ENCODE measurements around the gene ECT2. TPM values are rescaled to one million over a fixed set of nuclear protein-coding genes. Genes with fewer than 3 reads are reported as not detected.

Gene ECT2
- total RNA-seq, 2 experiments from 2014 or later = 51.5 to 66.1 TPM

DNA sequence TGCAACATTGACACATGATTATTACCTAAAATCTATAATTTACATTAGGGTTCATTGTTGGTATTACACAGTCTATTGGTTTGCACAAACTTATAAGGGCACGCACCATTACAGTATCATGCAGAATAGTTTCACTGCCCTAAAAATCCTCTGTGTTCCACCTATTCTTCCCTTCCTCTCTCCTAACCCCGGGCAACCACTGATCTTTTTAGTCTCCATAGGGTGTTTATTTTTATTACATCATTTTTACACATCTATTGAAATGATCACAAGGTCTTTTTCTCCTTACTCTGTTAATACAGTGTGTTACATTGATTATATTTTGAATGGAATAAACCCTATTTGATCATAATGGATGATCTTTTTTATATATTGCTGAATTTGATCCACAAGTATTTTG is 15.5 kb upstream of the ECT2 start:
- intact Hi-C loops (cut with micrococcal nuclease; ENCODE audit: unreplicated experiment) = no loop called here
- no TSS peak for BruUV-seq (replicated peaks)
- Histone ChIP-seq H3K4me3 (ENCODE audit: low read depth, low read length, poor library complexity, severe bottlenecking) (no peak overlapping the region), H3K4me1 (ENCODE audit: insufficient read depth, low read length, poor library complexity, severe bottlenecking) (no peaks in the 10 kb centered on the region), H3K9me2 (ENCODE audit: insufficient read depth, low read length) (no peaks in the 10 kb centered on the region), H3K4me2 (ENCODE audit: low read length) (no peak overlapping the region), H3K9me3 (ENCODE audit: low read length) (no peaks in the 10 kb centered on the region), H3K36me3 (ENCODE audit: insufficient read depth, low read length) (no peaks in the 10 kb centered on the region), H2AFZ (ENCODE audit: low read length) (no peak overlapping the region), H3K27ac (ENCODE audit: low read depth, low read length, poor library complexity, severe bottlenecking) (no peak overlapping the region), H4K20me1 (ENCODE audit: insufficient read depth, low read length) (no peaks in the 10 kb centered on the region), H3K79me2 (ENCODE audit: insufficient read depth, low read depth, low read length) (no peaks in the 10 kb centered on the region)
- POLR2A ChIA-PET = no interaction called here
- DNase-seq (ENCODE audit: low spot score) = no peak
- TF ChIP-seq EZH2phosphoT487 (IDR thresholded peaks at IDR 0.05; ENCODE audit: borderline replicate concordance, low read depth, low read length) = no peak
- TF ChIP-seq, protein P1, sequence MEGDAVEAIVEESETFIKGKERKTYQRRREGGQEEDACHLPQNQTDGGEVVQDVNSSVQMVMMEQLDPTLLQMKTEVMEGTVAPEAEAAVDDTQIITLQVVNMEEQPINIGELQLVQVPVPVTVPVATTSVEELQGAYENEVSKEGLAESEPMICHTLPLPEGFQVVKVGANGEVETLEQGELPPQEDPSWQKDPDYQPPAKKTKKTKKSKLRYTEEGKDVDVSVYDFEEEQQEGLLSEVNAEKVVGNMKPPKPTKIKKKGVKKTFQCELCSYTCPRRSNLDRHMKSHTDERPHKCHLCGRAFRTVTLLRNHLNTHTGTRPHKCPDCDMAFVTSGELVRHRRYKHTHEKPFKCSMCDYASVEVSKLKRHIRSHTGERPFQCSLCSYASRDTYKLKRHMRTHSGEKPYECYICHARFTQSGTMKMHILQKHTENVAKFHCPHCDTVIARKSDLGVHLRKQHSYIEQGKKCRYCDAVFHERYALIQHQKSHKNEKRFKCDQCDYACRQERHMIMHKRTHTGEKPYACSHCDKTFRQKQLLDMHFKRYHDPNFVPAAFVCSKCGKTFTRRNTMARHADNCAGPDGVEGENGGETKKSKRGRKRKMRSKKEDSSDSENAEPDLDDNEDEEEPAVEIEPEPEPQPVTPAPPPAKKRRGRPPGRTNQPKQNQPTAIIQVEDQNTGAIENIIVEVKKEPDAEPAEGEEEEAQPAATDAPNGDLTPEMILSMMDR (conservative IDR thresholded peaks at IDR 0.05; ENCODE audit: low read length) = no peak
- CTCF ChIA-PET (ENCODE audit: unreplicated experiment) = no interaction called here

DNA sequence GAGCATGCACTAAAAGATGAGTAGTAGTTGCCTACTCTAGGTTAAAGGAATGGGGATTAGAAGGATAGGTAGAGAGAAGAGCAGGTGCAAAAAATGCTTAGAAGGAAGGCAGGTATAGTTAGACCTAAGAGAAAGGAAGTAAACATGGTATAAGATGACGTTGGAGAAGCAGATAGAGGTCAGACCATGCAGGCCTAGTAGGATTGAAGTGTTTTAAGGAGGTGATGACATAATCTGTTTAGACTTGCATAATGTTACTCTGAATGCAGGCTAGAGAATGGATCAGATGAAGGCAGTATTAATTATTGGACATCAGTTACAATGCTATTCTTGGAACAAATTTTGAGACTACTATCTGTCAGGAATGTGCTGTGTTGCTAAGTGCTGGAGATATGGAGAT is 11.1 kb upstream of the ECT2 start:
- no peak overlapping the region for H3K4me3 ChIP-seq (ENCODE audit: low read depth, low read length, poor library complexity, severe bottlenecking)
- no TSS peak for BruUV-seq (replicated peaks)
- POLR2A ChIA-PET = interaction anchor here (0.6 to 1.5 kb wide), 2 partner anchors 10 to 13 kb away, joined by 4 to 11 read pairs; partner anchors contain the start of gene ECT2
- no peak for TF ChIP-seq EZH2phosphoT487 (IDR thresholded peaks at IDR 0.05; ENCODE audit: borderline replicate concordance, low read depth, low read length)
- TF ChIP-seq, protein P1 (conservative IDR thresholded peaks at IDR 0.05; ENCODE audit: low read length) = no peak
- H3K9me2 ChIP-seq (ENCODE audit: insufficient read depth, low read length) = no peaks in the 10 kb centered on the region
- DNase-seq (ENCODE audit: low spot score) = no peak
- intact Hi-C loops (cut with micrococcal nuclease; ENCODE audit: unreplicated experiment) = no loop called here
- no peaks in the 10 kb centered on the region for H3K4me1 ChIP-seq (ENCODE audit: insufficient read depth, low read length, poor library complexity, severe bottlenecking)
- no peak overlapping the region for H3K27ac ChIP-seq (ENCODE audit: low read depth, low read length, poor library complexity, severe bottlenecking)
- no peaks in the 10 kb centered on the region for H3K79me2 ChIP-seq (ENCODE audit: insufficient read depth, low read depth, low read length)
- H2AFZ ChIP-seq (ENCODE audit: low read length) = no peak overlapping the region
- H3K9me3 ChIP-seq (ENCODE audit: low read length) = no peaks in the 10 kb centered on the region
- CTCF ChIA-PET (ENCODE audit: unreplicated experiment) = no interaction called here
- no peaks in the 10 kb centered on the region for H3K36me3 ChIP-seq (ENCODE audit: insufficient read depth, low read length)
- H3K4me2 ChIP-seq (ENCODE audit: low read length) = no peak overlapping the region
- H4K20me1 ChIP-seq (ENCODE audit: insufficient read depth, low read length) = no peaks in the 10 kb centered on the region

DNA sequence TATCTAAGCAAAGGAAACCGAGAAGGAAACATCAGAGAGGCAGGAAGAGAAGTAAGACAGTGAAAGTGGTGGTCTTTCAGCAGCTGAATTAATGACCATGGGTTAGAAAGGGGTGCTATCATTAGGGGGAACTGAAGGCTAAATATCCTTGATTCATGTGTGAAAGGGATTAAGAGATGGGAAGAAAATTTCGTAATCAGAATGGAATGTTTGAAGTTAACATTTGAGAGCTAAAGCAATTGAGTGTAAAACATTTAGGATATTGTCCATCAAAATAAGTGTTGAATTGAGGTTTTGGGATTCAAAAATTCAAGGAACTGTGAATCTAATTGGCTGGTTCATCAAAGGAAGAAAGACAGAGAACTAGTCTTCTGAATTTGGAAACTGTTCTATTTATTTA is 4.1 kb upstream of the ECT2 start:
- POLR2A ChIA-PET = no interaction called here
- H2AFZ ChIP-seq (ENCODE audit: low read length) = peak overlapping the region; percentile 49; the same call in 1 of the 2 replicates
- no peaks in the 10 kb centered on the region for H3K4me1 ChIP-seq (ENCODE audit: insufficient read depth, low read length, poor library complexity, severe bottlenecking)
- H3K4me2 ChIP-seq (ENCODE audit: low read length) = no peak overlapping the region
- DNase-seq (ENCODE audit: low spot score) = no peak
- no peak overlapping the region for H3K27ac ChIP-seq (ENCODE audit: low read depth, low read length, poor library complexity, severe bottlenecking)
- BruUV-seq (replicated peaks) = no TSS peak
- TF ChIP-seq, protein P1 (conservative IDR thresholded peaks at IDR 0.05; ENCODE audit: low read length) = no peak
- no peak for TF ChIP-seq EZH2phosphoT487 (IDR thresholded peaks at IDR 0.05; ENCODE audit: borderline replicate concordance, low read depth, low read length)
- intact Hi-C loops (cut with micrococcal nuclease; ENCODE audit: unreplicated experiment) = no loop called here
- H3K4me3 ChIP-seq (ENCODE audit: low read depth, low read length, poor library complexity, severe bottlenecking) = no peak overlapping the region
- CTCF ChIA-PET (ENCODE audit: unreplicated experiment) = no interaction called here
- H3K36me3 ChIP-seq (ENCODE audit: insufficient read depth, low read length) = no peaks in the 10 kb centered on the region
- no peaks in the 10 kb centered on the region for H3K9me2 ChIP-seq (ENCODE audit: insufficient read depth, low read length)
- no peaks in the 10 kb centered on the region for H3K9me3 ChIP-seq (ENCODE audit: low read length)
- peaks cover 8% of the 10 kb centered on the region for H3K79me2 ChIP-seq (ENCODE audit: insufficient read depth, low read depth, low read length)
- no peaks in the 10 kb centered on the region for H4K20me1 ChIP-seq (ENCODE audit: insufficient read depth, low read length)

Measured in OCI-LY7 (cell line).